Superior temporal gyrus (tissue), 1 donor: ENCODE results near the gene CDYL.
A peak's percentile ranks its signal among the peaks of the same experiment; 100 is the strongest.
"Not testable (repeated sequence)": the region's sequence is repeated elsewhere in the genome, so short reads cannot be mapped to it uniquely, and the experiment has no call there.

Experiments
- DNase-seq: peaks from one replicate; pipeline ENCODE4 v3.0.0-alpha.2; 2016; ENCODE audit errors: extremely low spot score

Gene CDYL

GRCh38 chr6:4803343-4803744 is 27.1 kb downstream of the CDYL start:
- no peak for DNase-seq

- DNase-seq: no peak
These were observed 27.9 kb downstream of the CDYL start for GRCh38 chr6:4804095-4804494.

DNA sequence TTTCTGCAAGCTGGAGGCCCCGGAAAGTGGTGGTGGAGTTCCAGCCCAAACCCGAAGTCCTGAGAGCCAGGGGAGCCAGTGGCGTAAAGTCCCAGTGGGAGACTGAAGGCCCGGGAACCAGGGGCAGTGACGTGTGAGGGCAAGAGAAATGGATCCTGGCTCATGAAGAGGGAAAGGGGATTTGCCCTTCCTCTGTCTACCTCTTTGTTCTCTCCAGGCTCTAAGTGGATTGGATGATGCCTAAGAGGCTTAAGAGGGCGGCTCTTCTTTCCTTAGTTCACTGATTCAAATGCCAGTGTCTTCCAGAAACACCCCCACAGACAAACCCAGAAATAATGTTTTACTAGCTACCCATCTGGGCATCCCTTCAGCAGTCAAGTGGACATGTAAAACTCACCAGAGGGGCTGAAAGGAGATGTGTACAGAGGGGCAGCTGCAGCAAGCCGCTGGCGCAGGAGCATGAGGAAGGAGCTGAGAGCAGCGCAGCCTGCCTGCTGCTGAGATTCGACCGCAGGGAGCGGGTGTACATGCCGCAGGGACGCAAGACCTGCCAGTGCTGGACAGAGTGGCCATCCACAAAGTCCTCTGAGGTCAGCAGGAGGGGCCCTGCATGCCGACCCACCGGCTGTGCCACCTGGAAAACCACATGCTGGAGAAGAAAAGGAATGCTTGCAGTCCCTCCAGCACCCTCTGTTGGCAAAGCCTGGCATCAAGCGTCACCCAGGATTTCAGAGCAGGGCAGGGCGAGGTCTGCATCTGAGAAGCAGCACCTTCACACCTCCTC is 29.5 kb downstream of the CDYL start:
- peak; percentile 75 for DNase-seq

DNA sequence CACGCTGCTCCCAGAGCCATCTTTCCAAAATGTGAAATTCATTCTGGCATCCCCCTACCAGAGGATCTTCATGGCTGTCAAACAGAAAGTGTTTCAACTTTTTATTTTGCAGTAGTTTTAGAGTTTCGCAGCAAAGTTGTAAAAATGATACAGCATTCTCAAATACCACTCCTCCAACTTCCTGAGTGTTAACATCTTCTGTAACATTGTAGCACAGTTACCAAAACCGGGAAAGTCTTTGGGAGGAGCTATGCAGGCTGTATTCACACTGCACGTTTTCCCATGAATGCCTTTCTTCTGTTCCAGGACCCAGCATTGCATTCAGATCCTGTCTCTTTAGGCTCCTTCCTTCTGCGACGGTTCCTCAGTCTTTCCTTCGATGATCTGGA is 30.1 kb downstream of the CDYL start:
- no peak for DNase-seq

- DNase-seq: no peak
These were observed 30.6 kb downstream of the CDYL start for GRCh38 chr6:4806791-4807190.

- no peak for DNase-seq
These were observed 32.2 kb downstream of the CDYL start for GRCh38 chr6:4808396-4808795.

- no peak for DNase-seq
These were observed 34.1 kb downstream of the CDYL start for GRCh38 chr6:4809999-4810918.

DNA sequence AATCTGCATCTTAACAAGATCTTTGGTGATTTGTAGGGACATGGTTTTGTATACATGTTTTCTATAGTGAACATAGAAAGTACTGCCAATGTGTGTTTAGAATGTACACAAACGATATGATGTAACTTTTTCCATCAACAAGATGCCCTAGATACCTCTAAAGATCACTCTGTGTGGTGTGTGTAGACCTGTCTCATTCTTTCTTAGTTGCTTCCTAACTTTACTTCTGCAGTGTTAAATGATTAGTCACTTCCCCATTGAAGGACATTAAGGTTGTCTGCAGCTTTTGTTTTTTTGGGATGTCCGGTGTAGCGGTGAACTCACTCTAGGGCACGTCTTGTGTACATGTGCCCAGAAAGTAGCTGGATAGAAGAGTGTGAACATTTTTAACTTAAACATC is 35.9 kb downstream of the CDYL start:
- no peak for DNase-seq

- DNase-seq: no peak
These were observed 36.9 kb downstream of the CDYL start for GRCh38 chr6:4813055-4813454.

DNA sequence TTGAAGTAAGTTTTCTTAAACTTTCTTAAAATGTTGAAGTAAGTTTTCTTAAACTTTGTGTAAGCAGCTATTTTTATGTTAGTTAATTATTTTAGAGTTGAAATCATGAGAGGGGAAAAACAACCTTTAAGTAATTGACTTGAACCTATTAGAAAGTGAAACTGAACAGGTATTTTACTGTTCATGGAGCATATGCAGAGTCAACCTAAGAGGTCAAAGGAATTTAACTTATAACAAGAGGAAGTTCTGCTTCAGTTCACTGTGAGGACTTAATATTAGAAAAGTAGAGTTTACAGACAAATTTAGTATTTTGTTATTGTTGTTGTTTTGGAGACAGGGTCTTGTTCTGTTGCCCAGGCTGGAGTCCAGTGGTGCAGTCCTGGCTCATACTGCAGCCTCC is 38.0 kb downstream of the CDYL start:
- no peak for DNase-seq

- no peak for DNase-seq
These were observed 38.8 kb downstream of the CDYL start for GRCh38 chr6:4814987-4815386.

GRCh38 chr6:4815584-4815983 is 39.4 kb downstream of the CDYL start:
- no peak for DNase-seq

GRCh38 chr6:4816904-4817303 is 40.7 kb downstream of the CDYL start:
- DNase-seq: no peak

DNA sequence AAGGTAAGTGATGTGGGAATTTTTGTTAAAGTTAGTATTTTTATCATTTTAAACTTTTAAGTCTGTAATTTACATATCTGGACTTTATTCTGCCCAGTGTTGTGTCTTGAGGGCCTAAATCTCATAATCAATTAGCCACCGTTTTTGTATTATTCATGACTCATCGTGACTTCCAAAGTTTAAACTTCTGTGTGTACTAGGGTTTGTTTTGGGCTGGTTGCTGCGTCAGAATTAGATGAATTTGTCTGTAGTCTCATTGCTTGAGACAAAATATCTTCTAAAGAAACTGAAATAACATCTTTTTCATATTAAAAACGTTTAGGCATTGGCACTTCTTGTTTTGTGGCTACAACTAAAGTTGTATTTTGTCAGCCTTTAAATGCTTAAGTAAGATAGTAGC is 41.3 kb downstream of the CDYL start:
- no peak for DNase-seq

DNA sequence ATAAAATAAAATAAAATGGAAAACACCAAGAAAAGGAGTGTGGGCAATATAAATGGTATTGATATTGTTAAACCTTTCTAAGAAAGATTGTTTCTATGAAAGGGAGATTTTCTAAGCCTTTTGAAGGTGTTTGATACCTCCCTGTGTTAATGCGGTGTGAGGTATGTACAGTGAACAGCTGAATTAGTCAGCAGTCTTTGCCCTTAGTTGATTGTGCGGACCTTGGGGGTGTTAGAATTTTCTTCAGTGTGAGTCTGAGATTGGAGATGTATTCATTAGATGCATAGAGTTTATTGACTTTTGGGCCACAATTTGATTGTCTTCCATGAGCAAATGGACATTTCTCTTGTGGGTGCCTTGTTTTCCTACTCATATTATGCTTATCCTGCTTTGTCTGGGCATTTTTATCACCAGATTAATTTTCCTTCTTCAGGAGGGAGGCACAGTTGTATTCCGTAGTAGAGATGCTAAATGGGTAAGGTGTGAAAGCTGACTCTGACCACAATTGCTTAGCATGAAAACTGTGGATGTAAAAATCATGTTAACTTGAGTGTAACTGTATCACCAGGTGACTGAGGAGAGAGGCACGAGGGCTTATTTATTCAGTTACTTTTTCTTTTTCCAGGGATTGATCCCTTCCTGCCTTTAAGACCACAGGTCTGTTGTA is 42.2 kb downstream of the CDYL start:
- no peak for DNase-seq

GRCh38 chr6:4819706-4820283 is 43.6 kb downstream of the CDYL start:
- DNase-seq: no peak

DNA sequence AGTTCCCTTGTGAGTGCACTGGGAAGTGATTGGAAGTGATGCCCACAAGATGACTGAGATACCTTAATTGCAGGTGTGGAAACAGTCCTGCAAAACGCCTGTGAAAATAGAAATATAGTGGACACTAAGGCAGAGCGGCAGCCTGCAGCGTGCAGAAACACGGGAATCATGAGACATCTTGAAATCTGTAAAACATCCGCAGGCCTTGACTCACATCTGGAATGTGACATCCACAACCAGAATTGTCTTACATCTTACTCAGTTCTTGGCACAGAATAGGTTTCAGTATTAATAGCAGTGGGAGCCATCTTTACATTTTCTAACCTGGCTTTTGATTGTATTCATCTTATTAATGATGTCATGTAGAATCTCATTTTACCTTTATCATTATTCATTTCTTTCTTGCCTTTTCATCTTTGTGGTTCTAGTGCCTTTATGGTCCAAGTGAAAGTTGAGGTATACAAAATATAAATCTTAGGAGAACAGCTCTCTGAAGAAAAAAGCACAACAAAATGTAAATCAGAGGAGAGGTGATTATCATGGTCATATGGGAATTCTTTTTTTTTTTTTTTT is 44.6 kb downstream of the CDYL start:
- DNase-seq: no peak

- DNase-seq: no peak
These were observed 46.3 kb downstream of the CDYL start for GRCh38 chr6:4822476-4822875.

GRCh38 chr6:4828187-4828698 is 52.0 kb downstream of the CDYL start:
- DNase-seq: no peak

GRCh38 chr6:4829089-4829488 is 52.9 kb downstream of the CDYL start:
- no peak for DNase-seq

DNA sequence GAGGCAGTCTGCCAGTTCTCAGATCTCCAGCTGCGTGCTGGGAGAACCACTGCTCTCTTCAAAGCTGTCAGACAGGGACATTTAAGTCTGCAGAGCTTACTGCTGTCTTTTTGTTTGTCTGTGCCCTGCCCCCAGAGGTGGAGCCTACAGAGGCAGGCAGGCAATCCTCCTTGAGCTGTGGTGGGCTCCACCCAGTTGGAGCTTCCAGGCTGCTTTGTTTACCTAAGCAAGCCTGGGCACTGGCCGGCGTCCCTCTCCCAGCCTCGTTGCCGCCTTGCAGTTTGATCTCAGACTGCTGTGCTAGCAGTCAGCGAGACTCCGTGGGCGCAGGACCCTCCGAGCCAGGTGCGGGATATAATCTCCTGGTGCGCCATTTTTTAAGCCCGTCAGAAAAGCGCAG is 59.3 kb downstream of the CDYL start:
- not testable (repeated sequence) for DNase-seq

DNA sequence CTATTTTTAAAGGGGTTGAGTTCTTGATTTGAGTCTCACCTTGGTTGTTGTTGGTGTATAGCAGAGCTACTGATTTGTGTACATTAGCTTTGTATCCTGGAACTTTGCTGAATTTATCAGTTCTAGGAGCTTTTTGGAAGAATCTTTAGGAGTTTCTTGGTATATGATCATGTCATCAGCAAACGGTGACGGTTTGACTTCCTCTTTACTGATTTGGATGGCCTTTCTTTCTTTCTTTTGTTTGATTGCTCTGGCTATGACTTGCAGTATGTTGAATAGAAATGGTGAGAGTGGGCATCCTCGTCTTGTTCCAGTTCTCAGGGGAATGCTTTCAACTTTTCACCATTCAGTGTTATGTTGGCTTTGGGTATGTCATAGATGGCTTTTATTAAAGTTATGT is 64.0 kb downstream of the CDYL start:
- DNase-seq: no peak
